HepG2 (cell line): ENCODE measurements around the gene NTRK2. TPM values are rescaled to one million over a fixed set of nuclear protein-coding genes. Genes with fewer than 3 reads are reported as not detected.

ENCODE experiments used
- ATAC-seq: fragments of 200-7000 bp; cut with Tn5 transposase; 3 replicates; pipeline ENCODE4 v1.9.1; 2020; ENCODE audit warnings: mild to moderate bottlenecking, moderate library complexity
- BruUV-seq: library from RNA; stranded (reverse); fragments of 400-500 nt; replicated peaks from 2 replicates; lab custom pipeline; 2021; lab: Mats Ljungman, UMichigan
- CTCF ChIA-PET: fragments of 300-600 bp; formaldehyde crosslinking; extraction: SDS; loops from one replicate; lab custom pipeline; 2021; ENCODE audit warnings: low total read pairs, inconsistent platforms, low intra/inter-chr PET ratio; lab: Yijun Ruan, JAX
- POLR2A ChIA-PET: fragments of 350-600 bp; sonication (Branson Sonifier 250); formaldehyde crosslinking; loops from one replicate; lab custom pipeline; 2020; ENCODE audit warnings: antibody characterized with exemption, inconsistent platforms; lab: Yijun Ruan, JAX
- DNase-seq: peaks from one replicate; pipeline ENCODE4 v3.0.0-alpha.2; 2015; ENCODE audit warnings: low spot score
- FAIRE-seq: peaks from 3 replicates; lab custom pipeline; 2011; peaks lifted over from hg19 to GRCh38; lab: Jason Lieb, UNC
- H2AFZ ChIP-seq: one replicate; pipeline ENCODE4 v1.6.1; 2011; ENCODE audit warnings: low read length, inconsistent platforms
- H3K27ac ChIP-seq: fragments of 300-600 bp; 3 replicates; pipeline ENCODE4 v1.8.0; 2011; ENCODE audit warnings: mixed run types, mild to moderate bottlenecking, mixed read lengths, low read length, inconsistent platforms; ENCODE audit not compliant: insufficient read depth; ENCODE audit errors: extremely low read length
- H3K27me3 ChIP-seq, 2 experiments: fragments of 200-600 bp in 1 of 2; 2 replicates in 1 of 2; 3 replicates in 1 of 2; pipeline versions ENCODE4 v1.6.0 to v1.8.0; 2011; ENCODE audit warnings: low read length in 2 of 2, mild to moderate bottlenecking in 2 of 2, moderate library complexity in 2 of 2, inconsistent platforms in 1 of 2; ENCODE audit not compliant: insufficient read depth in 2 of 2, control insufficient read depth in 1 of 2
- H3K36me3 ChIP-seq, 2 experiments: fragments of 200-600 bp in 1 of 2; replicated peaks in 1 of 2; 2 replicates in 1 of 2; 3 replicates in 1 of 2; pipeline versions ENCODE4 v1.5.1 to v1.8.0; 2011; ENCODE audit warnings: low read length in 2 of 2, inconsistent platforms in 1 of 2; ENCODE audit not compliant: insufficient read depth in 2 of 2, control insufficient read depth in 1 of 2
- H3K4me1 ChIP-seq: 2 replicates; pipeline ENCODE4 v1.5.1; 2012; ENCODE audit warnings: low read length, inconsistent platforms; ENCODE audit not compliant: insufficient read depth
- H3K4me2 ChIP-seq: 2 replicates; pipeline ENCODE4 v1.6.0; 2011; ENCODE audit warnings: low read depth, low read length, inconsistent platforms
- H3K4me3 ChIP-seq, 3 experiments: fragments of 200-600 bp in 1 of 3; sonication (generic), shearing (Covaris generic) in 1 of 3; replicated peaks in 1 of 3; 2 replicates each; pipeline ENCODE4 v1.5.1; 2011 to 2016; ENCODE audit warnings: low read length in 3 of 3, inconsistent platforms in 2 of 3, low read depth in 2 of 3, mild to moderate bottlenecking in 2 of 3, control low read depth in 1 of 3, mixed read lengths in 1 of 3; ENCODE audit not compliant: insufficient read depth in 1 of 3
- H3K79me2 ChIP-seq: one replicate; pipeline ENCODE4 v1.6.1; 2011; ENCODE audit warnings: low read length, inconsistent platforms; ENCODE audit not compliant: insufficient read depth
- H3K9ac ChIP-seq: 2 replicates; pipeline ENCODE4 v1.6.0; 2011; ENCODE audit warnings: mild to moderate bottlenecking, low read depth, low read length, inconsistent platforms; ENCODE audit not compliant: insufficient read depth
- H3K9me3 ChIP-seq: 2 replicates; pipeline ENCODE4 v1.5.1; 2012; ENCODE audit warnings: mild to moderate bottlenecking, low read length
- H4K20me1 ChIP-seq: 2 replicates; pipeline ENCODE4 v1.6.0; 2011; ENCODE audit warnings: inconsistent platforms, mild to moderate bottlenecking, low read length, moderate library complexity; ENCODE audit not compliant: insufficient read depth
- HCFC1 ChIP-seq: fragments of 150-350 bp; IDR thresholded peaks from 2 replicates; pipeline ENCODE4 v1.6.1; 2014; ENCODE audit warnings: low read depth, low read length
- JARID2 ChIP-seq: sonication (generic); formaldehyde crosslinking; IDR thresholded peaks from 2 replicates; pipeline ENCODE4 v1.8.1; 2023; ENCODE audit warnings: missing genetic modification reagents, inconsistent platforms; ENCODE audit not compliant: insufficient replicate concordance
- KLF13 ChIP-seq: sonication (generic); formaldehyde crosslinking; IDR thresholded peaks from 2 replicates; pipeline ENCODE4 v1.4.0; 2020; ENCODE audit warnings: mild to moderate bottlenecking, missing genetic modification reagents
- NR2C2 ChIP-seq: sonication (generic); formaldehyde crosslinking; IDR thresholded peaks from 2 replicates; pipeline ENCODE4 v1.4.0; 2020; ENCODE audit warnings: missing genetic modification reagents, mild to moderate bottlenecking, moderate library complexity, borderline replicate concordance
- PHF20 ChIP-seq: sonication (generic); formaldehyde crosslinking; IDR thresholded peaks from 2 replicates; pipeline ENCODE4 v1.5.0; 2020; ENCODE audit warnings: mild to moderate bottlenecking, missing genetic modification reagents
- RFX1 ChIP-seq: fragments of 450-650 bp; IDR thresholded peaks from 2 replicates; pipeline ENCODE4 v1.6.1; 2017
- SMAD1 ChIP-seq: sonication (generic); formaldehyde crosslinking; IDR thresholded peaks from 2 replicates; pipeline ENCODE4 v1.4.0; 2020; ENCODE audit warnings: missing genetic modification reagents, low read depth, mild to moderate bottlenecking, borderline replicate concordance
- ZBTB3 ChIP-seq: sonication (generic); formaldehyde crosslinking; IDR thresholded peaks from 2 replicates; pipeline ENCODE4 v1.4.0; 2020; ENCODE audit warnings: low read depth, mild to moderate bottlenecking, moderate library complexity, missing genetic modification reagents, borderline replicate concordance
- ZNF235 ChIP-seq: sonication (generic); formaldehyde crosslinking; IDR thresholded peaks from 2 replicates; pipeline ENCODE4 v1.8.1; 2023; ENCODE audit warnings: mild to moderate bottlenecking, missing genetic modification reagents, borderline replicate concordance
- ZNF329 ChIP-seq: sonication (generic); formaldehyde crosslinking; IDR thresholded peaks from 2 replicates; pipeline ENCODE4 v1.9.0; 2021; ENCODE audit warnings: low read depth, mild to moderate bottlenecking, missing genetic modification reagents
- ZNF724P ChIP-seq: sonication (generic); formaldehyde crosslinking; IDR thresholded peaks from 2 replicates; pipeline ENCODE4 v1.8.0; 2022; ENCODE audit warnings: missing genetic modification reagents, borderline replicate concordance
- WGBS: methylation state at CpG from one replicate; pipeline ENCODE4 v1.1.6; 2017; ENCODE audit warnings: low lambda C conversion rate; 5-methylcytosine and 5-hydroxymethylcytosine counted together
- in situ Hi-C: cut with HindIII; loops from 2 replicates; pipeline ENCODE4 v1.10.0; 2017; ENCODE audit warnings: low pct_unique_long_range_greater_than_20kb; ENCODE audit not compliant: extremely low pct_ligation_motif_present
- intact Hi-C: fragments of 100-400 bp; cut with micrococcal nuclease; formaldehyde crosslinking; loops from one replicate; pipeline ENCODE4 v1.10.0; 2022; ENCODE audit not compliant: unreplicated experiment
- polyA plus RNA-seq, 8 experiments: library from polyadenylated mRNA; depleted of rRNA in 3 of 8; stranded (reverse) in 7 of 8; unstranded in 1 of 8; fragments of >200 nt; fragmentation: Illumina TruSeq in 4 of 8; extraction: Trizol in 4 of 8; gene quantifications; 2 replicates each; pipeline versions ENCODE4 v1.2.1 to v1.2.3, GENCODE V29; 2011 to 2016; ENCODE audit warnings: low read depth in 4 of 8, missing spikeins in 1 of 8, mixed read lengths in 1 of 8; ENCODE audit not compliant: insufficient read depth in 1 of 8
- total RNA-seq, 5 experiments: library from RNA; depleted of rRNA; stranded (reverse); fragments of >200 nt; fragmentation: Illumina TruSeq; extraction: Trizol; gene quantifications; 2 replicates each; pipeline ENCODE4 v1.2.3, GENCODE V29; 2016; ENCODE audit warnings: low read depth in 1 of 5

The NTRK2 gene
- total and polyA plus RNA-seq, 2 of the 13 experiments (the other 11 are each of a cell fraction or from before 2014, with no cell fraction given) = not detected

DNA sequence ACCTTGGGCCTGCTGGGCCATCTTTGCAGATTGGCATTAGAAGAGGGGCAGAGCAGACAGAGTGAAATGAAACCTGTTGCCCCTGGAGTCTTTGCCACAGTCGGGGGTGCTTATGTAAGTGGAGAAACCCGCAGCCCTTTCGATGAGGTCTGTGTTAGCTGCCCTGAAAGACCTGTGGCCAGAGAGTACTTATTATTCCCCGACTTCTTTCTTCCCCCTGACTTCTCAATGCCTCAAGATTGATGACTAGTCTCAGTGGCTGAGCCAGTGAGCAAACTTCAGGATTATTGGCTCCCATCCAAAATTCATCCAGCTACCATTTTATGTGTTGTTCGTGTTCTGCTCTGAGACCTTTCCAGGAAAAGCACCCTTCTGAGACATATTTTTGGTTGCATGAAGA lies 7.6 kb downstream of the NTRK2 start:
- 0% methylated on average over 5 of the region's 5 CpGs for WGBS
- peaks cover 0 to 3% of the 10 kb centered on the region in 2 experiments; a peak in 1 of 5 replicates for H3K27me3 ChIP-seq
- H3K4me2 ChIP-seq = no peak overlapping the region
- ChIA-PET POLR2A (no interaction called here), CTCF (no interaction called here)
- in situ Hi-C loops (loop anchor here (25.0 kb wide), 1 partner anchor 585 kb away; no protein-coding TSS in a partner anchor), intact Hi-C loops (no loop called here)
- no peak overlapping the region for H3K4me3 ChIP-seq
- BruUV-seq = no TSS peak
- H3K9me3 ChIP-seq = no peaks in the 10 kb centered on the region
- H3K9ac ChIP-seq = no peak overlapping the region
- H3K79me2 ChIP-seq = no peaks in the 10 kb centered on the region
- TF ChIP-seq RFX1 = no peak
- TF ChIP-seq HCFC1 = no peak
- no peak for TF ChIP-seq ZBTB3 (CRISPR knock-in tag)
- no peak for TF ChIP-seq JARID2 (CRISPR knock-in tag)
- no peak for TF ChIP-seq PHF20 (CRISPR knock-in tag)
- no peaks in the 10 kb centered on the region for H3K36me3 ChIP-seq
- H4K20me1 ChIP-seq = no peaks in the 10 kb centered on the region
- no peak for ATAC-seq
- no peak overlapping the region for H3K27ac ChIP-seq
- no peaks in the 10 kb centered on the region for H3K4me1 ChIP-seq
- FAIRE-seq = no peak
- no peak for DNase-seq
- no peak overlapping the region for H2AFZ ChIP-seq

DNA sequence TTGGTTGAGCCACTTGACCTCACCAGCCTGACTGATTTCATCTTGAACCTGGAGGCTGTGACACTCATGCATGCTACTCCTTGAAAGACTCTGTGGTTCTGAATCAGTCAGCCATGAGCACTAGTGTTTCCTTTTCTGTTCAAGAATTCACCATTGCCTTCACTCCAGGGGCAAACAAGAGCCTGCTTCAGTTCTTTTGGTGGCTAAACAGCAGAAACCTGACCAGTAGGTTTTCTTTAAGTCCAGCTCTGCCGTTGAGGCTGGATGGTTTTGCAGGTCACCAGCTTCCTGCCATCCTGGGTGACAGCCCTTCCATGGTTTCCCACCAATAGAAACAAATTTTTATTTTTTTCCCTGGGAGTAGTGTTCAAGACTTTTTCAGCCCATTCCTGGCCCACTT lies 10.0 kb downstream of the NTRK2 start:
- Histone ChIP-seq H3K9ac (no peak overlapping the region), H4K20me1 (no peaks in the 10 kb centered on the region), H3K27me3 (no peaks in the 10 kb centered on the region; a peak in 1 of 5 replicates), H3K36me3 (no peaks in the 10 kb centered on the region), H3K4me2 (no peak overlapping the region), H3K79me2 (no peaks in the 10 kb centered on the region), H3K27ac (no peak overlapping the region), H3K4me1 (no peaks in the 10 kb centered on the region), H2AFZ (no peak overlapping the region), H3K9me3 (no peaks in the 10 kb centered on the region), H3K4me3 (no peak overlapping the region)
- CTCF ChIA-PET = no interaction called here
- POLR2A ChIA-PET = no interaction called here
- TF ChIP-seq KLF13 (CRISPR knock-in tag) (no peak), NR2C2 (CRISPR knock-in tag) (no peak), ZNF329 (CRISPR knock-in tag) (no peak), ZNF235 (no peak), ZNF724P (CRISPR knock-in tag) (no peak), SMAD1 (CRISPR knock-in tag) (no peak)
- WGBS = 0% methylated on average over 1 of the region's 1 CpG
- no peak for ATAC-seq
- in situ Hi-C loops (loop anchor here (25.0 kb wide), 1 partner anchor 583 kb away; no protein-coding TSS in a partner anchor), intact Hi-C loops (no loop called here)
- no peak for FAIRE-seq
- no TSS peak for BruUV-seq
- no peak for DNase-seq
